HepG2 (cell line): ENCODE measurements around the gene NEK9. TPM values are rescaled to one million over a fixed set of nuclear protein-coding genes. Genes with fewer than 3 reads are reported as not detected.
A peak's percentile ranks its signal among the peaks of the same experiment; 100 is the strongest.
"Not testable (repeated sequence)": the region's sequence is repeated elsewhere in the genome, so short reads cannot be mapped to it uniquely, and the experiment has no call there.

Experiments used
- ATAC-seq: fragments of 200-7000 bp; cut with Tn5 transposase; 3 replicates; pipeline ENCODE4 v1.9.1; 2020; ENCODE audit warnings: mild to moderate bottlenecking, moderate library complexity
- BruUV-seq: library from RNA; stranded (reverse); fragments of 400-500 nt; replicated peaks from 2 replicates; lab custom pipeline; 2021; lab: Mats Ljungman, UMichigan
- CTCF ChIA-PET: fragments of 300-600 bp; formaldehyde crosslinking; extraction: SDS; loops from one replicate; lab custom pipeline; 2021; ENCODE audit warnings: low total read pairs, inconsistent platforms, low intra/inter-chr PET ratio; lab: Yijun Ruan, JAX
- POLR2A ChIA-PET: fragments of 350-600 bp; sonication (Branson Sonifier 250); formaldehyde crosslinking; loops from one replicate; lab custom pipeline; 2020; ENCODE audit warnings: antibody characterized with exemption, inconsistent platforms; lab: Yijun Ruan, JAX
- DNase-seq: peaks from one replicate; pipeline ENCODE4 v3.0.0-alpha.2; 2015; ENCODE audit warnings: low spot score
- FAIRE-seq: peaks from 3 replicates; lab custom pipeline; 2011; peaks lifted over from hg19 to GRCh38; lab: Jason Lieb, UNC
- H2AFZ ChIP-seq: one replicate; pipeline ENCODE4 v1.6.1; 2011; ENCODE audit warnings: low read length, inconsistent platforms
- H3K27ac ChIP-seq: fragments of 300-600 bp; 3 replicates; pipeline ENCODE4 v1.8.0; 2011; ENCODE audit warnings: mixed run types, mild to moderate bottlenecking, mixed read lengths, low read length, inconsistent platforms; ENCODE audit not compliant: insufficient read depth; ENCODE audit errors: extremely low read length
- H3K27me3 ChIP-seq, 2 experiments: fragments of 200-600 bp in 1 of 2; 2 replicates in 1 of 2; 3 replicates in 1 of 2; pipeline versions ENCODE4 v1.6.0 to v1.8.0; 2011; ENCODE audit warnings: low read length in 2 of 2, mild to moderate bottlenecking in 2 of 2, moderate library complexity in 2 of 2, inconsistent platforms in 1 of 2; ENCODE audit not compliant: insufficient read depth in 2 of 2, control insufficient read depth in 1 of 2
- H3K36me3 ChIP-seq, 2 experiments: fragments of 200-600 bp in 1 of 2; replicated peaks in 1 of 2; 2 replicates in 1 of 2; 3 replicates in 1 of 2; pipeline versions ENCODE4 v1.5.1 to v1.8.0; 2011; ENCODE audit warnings: low read length in 2 of 2, inconsistent platforms in 1 of 2; ENCODE audit not compliant: insufficient read depth in 2 of 2, control insufficient read depth in 1 of 2
- H3K4me1 ChIP-seq: 2 replicates; pipeline ENCODE4 v1.5.1; 2012; ENCODE audit warnings: low read length, inconsistent platforms; ENCODE audit not compliant: insufficient read depth
- H3K4me2 ChIP-seq: 2 replicates; pipeline ENCODE4 v1.6.0; 2011; ENCODE audit warnings: low read depth, low read length, inconsistent platforms
- H3K4me3 ChIP-seq, 3 experiments: fragments of 200-600 bp in 1 of 3; sonication (generic), shearing (Covaris generic) in 1 of 3; replicated peaks in 1 of 3; 2 replicates each; pipeline ENCODE4 v1.5.1; 2011 to 2016; ENCODE audit warnings: low read length in 3 of 3, inconsistent platforms in 2 of 3, low read depth in 2 of 3, mild to moderate bottlenecking in 2 of 3, control low read depth in 1 of 3, mixed read lengths in 1 of 3; ENCODE audit not compliant: insufficient read depth in 1 of 3
- H3K79me2 ChIP-seq: one replicate; pipeline ENCODE4 v1.6.1; 2011; ENCODE audit warnings: low read length, inconsistent platforms; ENCODE audit not compliant: insufficient read depth
- H3K9ac ChIP-seq: 2 replicates; pipeline ENCODE4 v1.6.0; 2011; ENCODE audit warnings: mild to moderate bottlenecking, low read depth, low read length, inconsistent platforms; ENCODE audit not compliant: insufficient read depth
- H3K9me3 ChIP-seq: 2 replicates; pipeline ENCODE4 v1.5.1; 2012; ENCODE audit warnings: mild to moderate bottlenecking, low read length
- H4K20me1 ChIP-seq: 2 replicates; pipeline ENCODE4 v1.6.0; 2011; ENCODE audit warnings: inconsistent platforms, mild to moderate bottlenecking, low read length, moderate library complexity; ENCODE audit not compliant: insufficient read depth
- ZNF574 ChIP-seq: sonication (generic); formaldehyde crosslinking; IDR thresholded peaks from 2 replicates; pipeline ENCODE4 v1.4.0; 2020; ENCODE audit warnings: missing genetic modification reagents
- ZNF687 ChIP-seq: sonication (generic); formaldehyde crosslinking; IDR thresholded peaks from 2 replicates; pipeline ENCODE4 v1.5.1; 2020; ENCODE audit warnings: mild to moderate bottlenecking, missing genetic modification reagents, moderate library complexity
- ZNF75D ChIP-seq: sonication (generic); formaldehyde crosslinking; IDR thresholded peaks from 2 replicates; pipeline ENCODE4 v1.8.1; 2023; ENCODE audit warnings: missing genetic modification reagents, mild to moderate bottlenecking, borderline replicate concordance
- WGBS: methylation state at CpG from one replicate; pipeline ENCODE4 v1.1.6; 2017; ENCODE audit warnings: low lambda C conversion rate; 5-methylcytosine and 5-hydroxymethylcytosine counted together
- in situ Hi-C: cut with HindIII; loops from 2 replicates; pipeline ENCODE4 v1.10.0; 2017; ENCODE audit warnings: low pct_unique_long_range_greater_than_20kb; ENCODE audit not compliant: extremely low pct_ligation_motif_present
- intact Hi-C: fragments of 100-400 bp; cut with micrococcal nuclease; formaldehyde crosslinking; loops from one replicate; pipeline ENCODE4 v1.10.0; 2022; ENCODE audit not compliant: unreplicated experiment
- polyA plus RNA-seq, 8 experiments: library from polyadenylated mRNA; depleted of rRNA in 3 of 8; stranded (reverse) in 7 of 8; unstranded in 1 of 8; fragments of >200 nt; fragmentation: Illumina TruSeq in 4 of 8; extraction: Trizol in 4 of 8; gene quantifications; 2 replicates each; pipeline versions ENCODE4 v1.2.1 to v1.2.3, GENCODE V29; 2011 to 2016; ENCODE audit warnings: low read depth in 4 of 8, missing spikeins in 1 of 8, mixed read lengths in 1 of 8; ENCODE audit not compliant: insufficient read depth in 1 of 8
- total RNA-seq, 5 experiments: library from RNA; depleted of rRNA; stranded (reverse); fragments of >200 nt; fragmentation: Illumina TruSeq; extraction: Trizol; gene quantifications; 2 replicates each; pipeline ENCODE4 v1.2.3, GENCODE V29; 2016; ENCODE audit warnings: low read depth in 1 of 5

Gene NEK9
- total and polyA plus RNA-seq, 2 of the 13 experiments (the other 11 are each of a cell fraction or from before 2014, with no cell fraction given) = 16.5 to 27.3 TPM

- TF ChIP-seq ZNF574 (CRISPR knock-in tag) (no peak), ZNF687 (0 out of 2 replicates have a peak, but pooled peaks have one; percentile 16), ZNF75D (no peak)
Observed at GRCh38 chr14:75127903-75128595, 1.2 kb upstream of the NEK9 start (continued).

- peak overlapping the region; percentile 95 for H3K27ac ChIP-seq
- peaks cover 26% of the 10 kb centered on the region for H3K4me1 ChIP-seq
- POLR2A ChIA-PET = interaction anchor here (0.9 to 2.7 kb wide), 12 partner anchors 41 to 364 kb away, joined by 3 to 14 read pairs (median 4); partner anchors contain the start of genes YLPM1 and ZC2HC1C
- H3K4me3 ChIP-seq = peak overlapping the region; percentile 83 to 90 (median 84)
- BruUV-seq = TSS peak; percentile 83
- H3K27me3 ChIP-seq, CTCF ChIA-PET, H2AFZ ChIP-seq, H4K20me1 ChIP-seq, FAIRE-seq, intact Hi-C loops, DNase-seq, H3K36me3 ChIP-seq, H3K9me3 ChIP-seq: not testable (repeated sequence)
- in situ Hi-C loops = loop anchor here (10.0 kb wide), 1 partner anchor 357 kb away; no protein-coding TSS in a partner anchor
- H3K9ac ChIP-seq = peak overlapping the region; percentile 96
- WGBS = 4% methylated on average over 15 of the region's 16 CpGs
- peak overlapping the region; percentile 87 for H3K4me2 ChIP-seq
- ATAC-seq = peak; percentile 8
- H3K79me2 ChIP-seq = peaks cover 26% of the 10 kb centered on the region
Observed at GRCh38 chr14:75127474-75127820, 599 bp upstream of the NEK9 start.
